Activated CD8-positive, alpha-beta T cell treated with anti-CD3 and anti-CD28 coated beads, Interleukin-2, amount 10 ng/mL, durations not matched to agents 7 days and 5 days (primary cell): ENCODE data around the gene SHOX. TPM values are rescaled to one million over a fixed set of nuclear protein-coding genes. Genes with fewer than 3 reads are reported as not detected.
A peak's percentile ranks its signal among the peaks of the same experiment; 100 is the strongest.
"Not testable (repeated sequence)": the region's sequence is repeated elsewhere in the genome, so short reads cannot be mapped to it uniquely, and the experiment has no call there.

Experiments
- ATAC-seq: fragments of 150-1000 bp; cut with Tn5 transposase; one replicate; pipeline ENCODE4 v1.10.0; 2021; ENCODE audit warnings: moderate library complexity
- CTCF ChIA-PET: fragments of 350-600 bp; sonication (Branson Sonifier 250); formaldehyde crosslinking; loops from one replicate; lab custom pipeline; 2021; ENCODE audit warnings: antibody characterized with exemption; lab: Charles Lee
- POLR2A ChIA-PET: fragments of 350-600 bp; sonication (Branson Sonifier 250); formaldehyde crosslinking; loops from one replicate; lab custom pipeline; 2021; ENCODE audit warnings: antibody characterized with exemption; lab: Charles Lee
- DNase-seq: peaks from one replicate; pipeline ENCODE4 v3.0.0-alpha.2; 2020
- H3K27ac Mint-ChIP-seq: one replicate; pipeline ENCODE4 v1.8.0; 2021; ENCODE audit warnings: mild to moderate bottlenecking, mixed read lengths
- H3K27me3 Mint-ChIP-seq: one replicate; pipeline ENCODE4 v1.8.0; 2021; ENCODE audit warnings: low read depth, mixed read lengths
- H3K36me3 Mint-ChIP-seq: one replicate; pipeline ENCODE4 v1.8.0; 2021; ENCODE audit warnings: low read depth, mixed read lengths
- H3K4me1 Mint-ChIP-seq: one replicate; pipeline ENCODE4 v1.8.0; 2021; ENCODE audit warnings: low read depth, mixed read lengths
- H3K4me3 Mint-ChIP-seq: one replicate; pipeline ENCODE4 v1.8.0; 2021; ENCODE audit warnings: mild to moderate bottlenecking, mixed read lengths
- H3K9me3 Mint-ChIP-seq: one replicate; pipeline ENCODE4 v1.8.0; 2022; ENCODE audit warnings: mixed read lengths; ENCODE audit not compliant: insufficient read depth
- total RNA-seq, 2 experiments: library from RNA; stranded (reverse); gene quantifications; one replicate each; pipeline ENCODE4 v1.2.3, GENCODE V29; 2021

SHOX gene
- total RNA-seq, 2 experiments from 2014 or later, result not detected

DNA sequence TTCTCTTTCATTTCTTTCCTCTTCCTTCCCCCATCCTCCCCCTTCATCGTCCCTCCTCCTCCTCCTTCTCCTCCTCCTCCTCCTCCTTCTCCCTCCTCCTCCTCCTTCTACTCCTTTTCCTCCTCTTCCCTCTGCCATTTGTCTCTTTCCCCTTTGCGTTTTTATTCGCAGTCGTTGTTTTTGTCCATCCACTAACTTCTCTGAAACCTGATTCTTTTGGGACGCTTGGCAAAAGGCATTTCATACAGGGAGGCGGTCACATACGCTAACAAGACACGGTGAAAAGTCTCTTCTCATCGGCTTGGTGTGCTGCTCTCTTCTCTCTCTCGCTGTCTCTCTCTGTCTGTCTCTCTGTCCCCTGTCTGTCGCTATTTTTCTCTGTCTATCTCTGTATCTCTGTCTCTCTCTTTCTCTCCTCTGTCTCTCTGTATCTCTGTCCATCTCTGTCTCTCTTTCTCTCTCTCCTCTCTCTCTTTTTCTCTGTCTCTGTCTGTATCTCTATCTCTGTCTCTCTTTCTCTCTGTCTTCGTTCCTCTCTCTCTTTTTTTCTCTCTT lies 5.4 kb upstream of the SHOX start:
- H3K4me3 Mint-ChIP-seq, result no peak overlapping the region
- H3K9me3 Mint-ChIP-seq, result no peaks in the 10 kb centered on the region
- DNase-seq (no peak), ATAC-seq (no peak)
- H3K27me3 Mint-ChIP-seq, result peaks cover 68% of the 10 kb centered on the region
- no peaks in the 10 kb centered on the region for H3K36me3 Mint-ChIP-seq
- H3K27ac Mint-ChIP-seq, result no peak overlapping the region
- no peaks in the 10 kb centered on the region for H3K4me1 Mint-ChIP-seq
- ChIA-PET CTCF (no interaction called here), POLR2A (no interaction called here)

DNA sequence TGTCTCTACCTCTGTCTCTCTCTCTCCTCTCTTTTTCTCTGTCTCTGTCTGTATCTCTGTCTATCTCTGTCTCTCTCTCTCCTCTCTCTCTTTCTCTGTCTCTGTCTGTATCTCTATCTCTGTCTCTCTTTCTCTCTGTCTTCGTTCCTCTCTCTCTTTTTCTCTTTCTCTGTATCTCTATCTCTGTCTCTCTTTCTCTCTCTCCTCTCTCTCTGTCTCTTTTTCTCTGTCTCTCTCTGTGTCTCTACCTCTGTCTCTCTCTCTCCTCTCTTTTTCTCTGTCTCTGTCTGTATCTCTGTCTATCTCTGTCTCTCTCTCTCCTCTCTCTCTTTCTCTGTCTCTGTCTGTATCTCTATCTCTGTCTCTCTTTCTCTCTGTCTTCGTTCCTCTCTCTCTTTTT lies 4.5 kb upstream of the SHOX start:
- not testable (repeated sequence) for H3K27ac Mint-ChIP-seq, H3K36me3 Mint-ChIP-seq

DNA sequence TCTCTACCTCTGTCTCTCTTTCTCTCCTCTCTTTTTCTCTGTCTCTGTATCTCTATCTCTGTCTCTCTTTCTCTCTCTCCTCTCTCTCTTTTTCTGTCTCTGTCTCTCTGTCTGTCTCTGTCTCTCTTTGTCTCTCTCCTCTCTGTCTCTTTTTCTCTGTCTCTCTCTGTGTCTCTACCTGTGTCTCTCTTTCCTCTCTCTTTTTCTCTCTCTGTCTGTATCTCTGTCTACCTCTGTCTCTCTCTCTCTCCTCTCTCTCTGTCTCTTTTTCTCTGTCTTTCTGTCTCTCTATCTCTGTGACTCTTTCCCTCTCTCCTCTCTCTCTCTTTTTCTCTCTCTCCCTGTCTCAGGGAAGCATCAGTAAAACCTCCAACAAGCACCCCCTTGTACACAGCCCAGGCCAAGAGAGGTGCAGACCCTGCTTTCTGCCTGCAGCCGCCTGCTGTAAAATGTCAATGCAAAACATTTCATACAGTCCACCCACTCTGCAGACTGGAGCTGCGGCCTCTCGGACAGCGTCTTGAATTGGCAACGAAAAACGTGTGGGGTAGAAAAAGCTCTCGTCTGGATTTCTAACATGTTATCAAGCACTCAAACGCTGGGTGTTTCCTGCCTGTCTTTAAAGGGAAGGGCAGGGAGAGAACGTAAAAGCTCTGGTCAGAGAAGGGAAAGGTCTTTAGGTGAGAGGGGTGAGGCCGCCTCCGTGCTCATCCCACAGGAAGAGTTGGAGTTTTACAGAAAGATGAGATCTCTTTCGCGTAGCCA lies 3.7 kb upstream of the SHOX start:
- DNase-seq (no peak), ATAC-seq (no peak)
- H3K9me3 Mint-ChIP-seq, result no peaks in the 10 kb centered on the region
- ChIA-PET POLR2A (no interaction called here), CTCF (no interaction called here)
- no peak overlapping the region for H3K27ac Mint-ChIP-seq
- no peak overlapping the region for H3K4me3 Mint-ChIP-seq
- H3K4me1 Mint-ChIP-seq, result no peaks in the 10 kb centered on the region
- H3K27me3 Mint-ChIP-seq, result peaks cover 71% of the 10 kb centered on the region
- no peaks in the 10 kb centered on the region for H3K36me3 Mint-ChIP-seq

More for the DNA sequence above, 4.5 kb upstream of the SHOX start:
- H3K4me3 Mint-ChIP-seq, H3K4me1 Mint-ChIP-seq, CTCF ChIA-PET, H3K9me3 Mint-ChIP-seq, POLR2A ChIA-PET, ATAC-seq, DNase-seq: not testable (repeated sequence)
- peaks cover 69% of the 10 kb centered on the region for H3K27me3 Mint-ChIP-seq

DNA sequence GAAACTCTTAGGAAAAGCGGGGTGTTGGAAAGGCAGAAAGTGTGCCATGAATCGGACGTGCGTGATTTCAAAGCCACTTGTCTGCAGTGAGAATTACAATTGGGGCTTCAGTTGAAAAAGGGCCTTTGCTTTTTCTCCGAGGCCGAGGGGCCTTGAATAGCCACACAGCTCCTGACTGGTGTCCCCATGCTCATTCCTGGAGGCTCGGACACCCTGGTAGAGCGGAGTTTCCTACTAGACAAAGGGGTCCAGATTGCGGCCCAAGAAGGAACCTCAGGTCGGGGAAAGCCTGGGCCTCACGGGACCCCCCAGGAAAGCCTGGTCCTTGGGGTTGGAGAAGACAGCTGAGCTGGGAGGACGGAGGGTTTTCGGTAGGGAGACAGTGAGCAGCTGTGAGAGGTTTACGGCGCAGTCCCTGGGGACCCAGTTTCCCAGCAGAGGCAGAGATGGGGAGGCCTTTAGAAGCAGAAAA lies 3.0 kb upstream of the SHOX start:
- Mint-ChIP-seq H3K27ac (no peak overlapping the region), H3K36me3 (no peaks in the 10 kb centered on the region), H3K9me3 (no peaks in the 10 kb centered on the region), H3K27me3 (peaks cover 69% of the 10 kb centered on the region), H3K4me1 (no peaks in the 10 kb centered on the region), H3K4me3 (no peak overlapping the region)
- ChIA-PET CTCF (no interaction called here), POLR2A (no interaction called here)
- ATAC-seq (no peak), DNase-seq (no peak)

GRCh38 chrX:627995-628394 lies 2.6 kb upstream of the SHOX start:
- Mint-ChIP-seq H3K27me3 (peaks cover 69% of the 10 kb centered on the region), H3K9me3 (no peaks in the 10 kb centered on the region)

DNA sequence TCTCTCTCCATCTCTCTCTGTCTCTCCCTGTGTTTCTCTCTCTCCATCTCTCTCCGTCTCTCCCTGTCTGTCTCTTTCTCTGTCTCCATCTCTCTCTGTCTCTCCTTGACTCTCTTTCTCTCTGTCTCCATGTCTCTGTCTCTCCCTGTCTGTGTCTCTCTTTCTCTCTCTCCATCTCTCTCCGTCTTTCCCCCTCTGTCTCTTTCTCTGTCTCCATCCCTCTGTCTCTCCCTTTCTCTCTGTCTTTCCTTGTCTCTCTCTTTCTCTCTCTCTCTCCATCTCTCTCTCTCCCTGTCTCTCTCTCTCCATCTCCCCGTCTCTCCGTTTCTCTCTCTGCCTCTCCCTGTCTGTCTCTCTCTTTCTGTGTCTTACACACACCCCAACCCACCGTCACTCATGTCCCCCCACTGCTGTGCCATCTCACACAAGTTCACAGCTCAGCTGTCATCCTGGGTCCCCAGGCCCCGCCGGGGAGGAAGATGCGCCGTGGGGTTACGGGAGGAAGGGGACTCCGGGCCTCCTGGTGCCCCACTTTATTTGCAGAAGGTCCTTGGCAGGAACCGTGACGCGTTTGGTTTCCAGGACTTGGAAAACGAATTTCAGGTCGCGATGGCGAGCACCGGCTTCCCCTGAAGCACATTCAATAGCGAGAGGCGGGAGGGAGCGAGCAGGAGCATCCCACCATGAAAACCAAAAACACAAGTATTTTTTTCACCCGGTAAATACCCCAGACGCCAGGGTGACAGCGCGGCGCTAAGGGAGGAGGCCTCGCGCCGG lies 1.2 kb upstream of the SHOX start:
- DNase-seq, result no peak

More at GRCh38 chrX:627995-628394, 2.6 kb upstream of the SHOX start:
- no peak overlapping the region for H3K27ac Mint-ChIP-seq
- ATAC-seq (no peak), DNase-seq (no peak)
- H3K4me1 Mint-ChIP-seq, result no peaks in the 10 kb centered on the region
- no peaks in the 10 kb centered on the region for H3K36me3 Mint-ChIP-seq
- CTCF ChIA-PET, result no interaction called here
- H3K4me3 Mint-ChIP-seq, result no peak overlapping the region
- POLR2A ChIA-PET, result no interaction called here

DNA sequence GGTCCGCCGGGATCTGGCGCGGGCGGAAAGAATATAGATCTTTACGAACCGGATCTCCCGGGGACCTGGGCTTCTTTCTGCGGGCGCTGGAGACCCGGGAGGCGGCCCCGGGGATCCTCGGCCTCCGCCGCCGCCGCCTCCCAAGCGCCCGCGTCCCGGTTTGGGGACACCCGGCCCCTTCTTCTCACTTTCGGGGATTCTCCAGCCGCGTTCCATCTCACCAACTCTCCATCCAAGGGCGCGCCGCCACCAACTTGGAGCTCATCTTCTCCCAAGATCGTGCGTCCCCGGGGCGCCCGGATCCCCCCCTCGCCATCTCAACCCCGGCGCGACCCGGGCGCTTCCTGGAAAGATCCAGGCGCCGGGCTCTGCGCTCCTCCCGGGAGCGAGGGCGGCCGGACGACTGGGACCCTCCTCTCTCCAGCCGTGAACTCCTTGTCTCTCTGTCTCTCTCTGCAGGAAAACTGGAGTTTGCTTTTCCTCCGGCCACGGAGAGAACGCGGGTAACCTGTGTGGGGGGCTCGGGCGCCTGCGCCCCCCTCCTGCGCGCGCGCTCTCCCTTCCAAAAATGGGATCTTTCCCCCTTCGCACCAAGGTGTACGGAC lies 482 bp upstream of the SHOX start:
- peak overlapping the region; percentile 52 for H3K27ac Mint-ChIP-seq
- ATAC-seq (no peak), DNase-seq (no peak)
- ChIA-PET POLR2A (no interaction called here), CTCF (no interaction called here)
- peaks cover 67% of the 10 kb centered on the region for H3K27me3 Mint-ChIP-seq
- no peaks in the 10 kb centered on the region for H3K9me3 Mint-ChIP-seq
- no peaks in the 10 kb centered on the region for H3K4me1 Mint-ChIP-seq
- no peaks in the 10 kb centered on the region for H3K36me3 Mint-ChIP-seq
- H3K4me3 Mint-ChIP-seq, result no peak overlapping the region

More for the DNA sequence above, 1.2 kb upstream of the SHOX start:
- ChIA-PET CTCF (no interaction called here), POLR2A (no interaction called here)
- Mint-ChIP-seq H3K4me3 (no peak overlapping the region), H3K27ac (no peak overlapping the region), H3K27me3 (peaks cover 69% of the 10 kb centered on the region), H3K36me3 (no peaks in the 10 kb centered on the region), H3K9me3 (no peaks in the 10 kb centered on the region), H3K4me1 (no peaks in the 10 kb centered on the region)
- ATAC-seq, result no peak

- ChIA-PET CTCF (no interaction called here), POLR2A (no interaction called here)
- DNase-seq, result no peak
- Mint-ChIP-seq H3K4me1 (no peaks in the 10 kb centered on the region), H3K9me3 (no peaks in the 10 kb centered on the region), H3K27ac (no peak overlapping the region), H3K4me3 (peak overlapping the region; percentile 8), H3K27me3 (peaks cover 66% of the 10 kb centered on the region), H3K36me3 (no peaks in the 10 kb centered on the region)
- no peak for ATAC-seq
These were observed 1.3 kb downstream of the SHOX start for GRCh38 chrX:631802-632365.

DNA sequence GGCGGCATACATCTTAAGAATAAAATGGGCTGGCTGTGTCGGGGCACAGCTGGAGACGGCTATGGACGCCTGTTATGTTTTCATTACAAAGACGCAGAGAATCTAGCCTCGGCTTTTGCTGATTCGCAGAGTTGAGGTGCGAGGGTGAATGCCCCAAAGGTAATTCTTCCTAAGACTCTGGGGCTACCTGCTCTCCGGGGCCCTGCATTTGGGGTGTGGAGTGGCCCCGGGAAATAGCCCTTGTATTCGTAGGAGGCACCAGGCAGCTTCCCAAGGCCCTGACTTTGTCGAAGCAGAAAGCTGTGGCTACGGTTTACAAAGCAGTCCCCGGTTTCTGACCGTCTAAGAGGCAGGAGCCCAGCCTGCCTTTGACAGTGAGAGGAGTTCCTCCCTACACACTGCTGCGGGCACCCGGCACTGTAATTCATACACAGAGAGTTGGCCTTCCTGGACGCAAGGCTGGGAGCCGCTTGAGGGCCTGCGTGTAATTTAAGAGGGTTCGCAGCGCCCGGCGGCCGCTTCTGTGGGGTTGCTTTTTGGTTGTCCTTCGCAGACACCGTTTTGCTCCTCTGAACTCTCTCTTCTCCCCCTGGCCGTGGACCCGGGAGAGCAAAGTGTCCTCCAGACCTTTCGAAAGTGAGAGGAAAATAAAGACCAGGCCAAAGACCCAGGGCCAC lies 1.9 kb downstream of the SHOX start:
- ChIA-PET POLR2A (no interaction called here), CTCF (no interaction called here)
- Mint-ChIP-seq H3K4me3 (no peak overlapping the region), H3K27me3 (peaks cover 64% of the 10 kb centered on the region), H3K36me3 (no peaks in the 10 kb centered on the region), H3K4me1 (no peaks in the 10 kb centered on the region), H3K27ac (no peak overlapping the region), H3K9me3 (no peaks in the 10 kb centered on the region)
- no peak for ATAC-seq
- DNase-seq, result no peak

GRCh38 chrX:633043-633984 lies 2.7 kb downstream of the SHOX start:
- Mint-ChIP-seq H3K9me3 (no peaks in the 10 kb centered on the region), H3K4me3 (no peak overlapping the region), H3K27me3 (peaks cover 67% of the 10 kb centered on the region), H3K27ac (no peak overlapping the region), H3K4me1 (no peaks in the 10 kb centered on the region), H3K36me3 (no peaks in the 10 kb centered on the region)
- POLR2A ChIA-PET, result no interaction called here
- CTCF ChIA-PET, result no interaction called here
- ATAC-seq, result no peak
- no peak for DNase-seq
